H1 (cell line): ENCODE data around the gene CAMK2A. TPM values are rescaled to one million over a fixed set of nuclear protein-coding genes. Genes with fewer than 3 reads are reported as not detected.

Source experiments
- CTCF ChIA-PET: fragments of 300-600 bp; sonication (Branson Sonifier 250); formaldehyde crosslinking; loops from one replicate; lab custom pipeline; 2021; ENCODE audit not compliant: partially characterized antibody; lab: Charles Lee
- POLR2A ChIA-PET: fragments of 300-600 bp; sonication (Branson Sonifier 250); formaldehyde crosslinking; loops from one replicate; lab custom pipeline; 2021; ENCODE audit warnings: inconsistent platforms; ENCODE audit not compliant: partially characterized antibody; lab: Charles Lee
- DNase-seq, 2 experiments: peaks; one replicate each; pipeline versions ENCODE4 v3.0.0 to v3.0.0-alpha.2; 2010 to 2022; ENCODE audit warnings: low spot score in 2 of 2, low read depth in 1 of 2, mixed read lengths in 1 of 2
- FAIRE-seq: peaks from 2 replicates; lab custom pipeline; 2011; peaks lifted over from hg19 to GRCh38; lab: Jason Lieb, UNC
- H2AFZ ChIP-seq: 2 replicates; pipeline ENCODE4 v1.8.1; 2012; ENCODE audit warnings: low read length, inconsistent platforms
- H2AK5ac ChIP-seq: 2 replicates; pipeline ENCODE4 v1.6.1; 2013; ENCODE audit warnings: low read depth, low read length
- H2BK120ac ChIP-seq: replicated peaks from 2 replicates; pipeline ENCODE3; 2013; ENCODE audit warnings: low read depth, low read length, inconsistent platforms
- H2BK12ac ChIP-seq: 2 replicates; pipeline ENCODE4 v1.6.1; 2013; ENCODE audit warnings: low read depth, low read length
- H2BK15ac ChIP-seq: 2 replicates; pipeline ENCODE4 v1.6.1; 2013; ENCODE audit warnings: low read length
- H2BK20ac ChIP-seq: 2 replicates; pipeline ENCODE4 v1.6.1; 2013; ENCODE audit warnings: low read length
- H2BK5ac ChIP-seq: 2 replicates; pipeline ENCODE4 v1.6.1; 2013; ENCODE audit warnings: low read depth, low read length
- H3K14ac ChIP-seq: 2 replicates; pipeline ENCODE4 v1.6.1; 2013; ENCODE audit warnings: inconsistent platforms; ENCODE audit not compliant: insufficient read length
- H3K18ac ChIP-seq: 2 replicates; pipeline ENCODE4 v1.6.1; 2013; ENCODE audit warnings: low read length; ENCODE audit errors: extremely low read depth
- H3K23ac ChIP-seq: 2 replicates; pipeline ENCODE4 v1.6.1; 2013; ENCODE audit warnings: inconsistent platforms; ENCODE audit not compliant: insufficient read length
- H3K23me2 ChIP-seq: 2 replicates; pipeline ENCODE4 v1.6.1; 2013; ENCODE audit warnings: low read depth, low read length
- H3K27ac ChIP-seq: 2 replicates; pipeline ENCODE4 v1.6.1; 2011; ENCODE audit warnings: low read depth, low read length, inconsistent platforms
- H3K27me3 ChIP-seq, 4 experiments: replicated peaks in 1 of 4; 1 replicate in 1 of 4; 2 replicates in 3 of 4; pipeline versions ENCODE4 v1.6.1 to v1.8.1; 2011 to 2013; ENCODE audit warnings: low read length in 3 of 4, mild to moderate bottlenecking in 3 of 4, inconsistent platforms in 2 of 4, mixed read lengths in 2 of 4, moderate library complexity in 1 of 4; ENCODE audit not compliant: control insufficient read depth in 3 of 4, insufficient read depth in 3 of 4; ENCODE audit errors: extremely low read depth in 1 of 4
- H3K36me3 ChIP-seq, 4 experiments: 2 replicates each; pipeline versions ENCODE4 v1.6.1 to v1.8.1; 2011 to 2013; ENCODE audit warnings: mild to moderate bottlenecking in 4 of 4, low read length in 3 of 4, moderate library complexity in 2 of 4, control low read depth in 1 of 4, inconsistent platforms in 1 of 4; ENCODE audit not compliant: insufficient read depth in 4 of 4, control insufficient read depth in 2 of 4
- H3K4ac ChIP-seq: replicated peaks from 2 replicates; pipeline ENCODE3; 2013; ENCODE audit warnings: low read length, low read depth, mixed read lengths, inconsistent platforms; ENCODE audit not compliant: insufficient read length
- H3K4me1 ChIP-seq, 4 experiments: replicated peaks in 1 of 4; 1 replicate in 1 of 4; 2 replicates in 3 of 4; pipeline versions ENCODE4 v1.6.1 to v1.8.1; 2011 to 2013; ENCODE audit warnings: low read length in 3 of 4, inconsistent platforms in 2 of 4, mixed read lengths in 1 of 4; ENCODE audit not compliant: insufficient read depth in 4 of 4, control insufficient read depth in 3 of 4
- H3K4me2 ChIP-seq, 2 experiments: 2 replicates each; pipeline versions ENCODE4 v1.6.1 to v1.8.1; 2011 to 2013; ENCODE audit warnings: low read depth in 2 of 2, low read length in 2 of 2, control low read depth in 1 of 2, inconsistent platforms in 1 of 2, mild to moderate bottlenecking in 1 of 2; ENCODE audit not compliant: insufficient read depth in 1 of 2
- H3K4me3 ChIP-seq, 4 experiments: fragments of 200-600, 300-600 bp in 1 of 4; sonication (generic), shearing (Covaris generic), sonication (Bioruptor Twin) in 1 of 4; 2 replicates each; pipeline versions ENCODE4 v1.5.1 to v1.8.1; 2011 to 2016; ENCODE audit warnings: low read length in 4 of 4, low read depth in 3 of 4, control low read depth in 2 of 4, inconsistent platforms in 2 of 4, mild to moderate bottlenecking in 2 of 4, mixed read lengths in 1 of 4, moderate library complexity in 1 of 4; ENCODE audit not compliant: insufficient read depth in 2 of 4; ENCODE audit errors: extremely low read depth in 1 of 4
- H3K56ac ChIP-seq: replicated peaks from 2 replicates; pipeline ENCODE3; 2013; ENCODE audit warnings: low read depth, mild to moderate bottlenecking, mixed read lengths, low read length, inconsistent platforms; ENCODE audit not compliant: insufficient read length
- H3K79me1 ChIP-seq: 2 replicates; pipeline ENCODE4 v1.6.1; 2013; ENCODE audit warnings: low read depth, low read length, control low read depth
- H3K79me2 ChIP-seq, 2 experiments: 2 replicates each; pipeline versions ENCODE4 v1.6.1 to v1.8.1; 2012 to 2013; ENCODE audit warnings: low read length in 2 of 2, mild to moderate bottlenecking in 2 of 2, inconsistent platforms in 1 of 2; ENCODE audit not compliant: insufficient read depth in 2 of 2, control insufficient read depth in 1 of 2
- H3K9ac ChIP-seq, 4 experiments: replicated peaks in 1 of 4; 1 replicate in 1 of 4; 2 replicates in 3 of 4; pipeline versions ENCODE4 v1.6.1 to v1.8.1; 2011 to 2013; ENCODE audit warnings: low read depth in 3 of 4, low read length in 3 of 4, control low read depth in 2 of 4, mild to moderate bottlenecking in 2 of 4, moderate library complexity in 2 of 4, inconsistent platforms in 1 of 4; ENCODE audit errors: extremely low read depth in 1 of 4
- H3K9me3 ChIP-seq, 2 experiments: 2 replicates each; pipeline versions ENCODE4 v1.6.1 to v1.8.1; 2012 to 2013; ENCODE audit warnings: mild to moderate bottlenecking in 2 of 2, moderate library complexity in 2 of 2, control low read depth in 1 of 2, inconsistent platforms in 1 of 2, low read depth in 1 of 2, low read length in 1 of 2, mixed read lengths in 1 of 2; ENCODE audit not compliant: insufficient read depth in 2 of 2
- H4K20me1 ChIP-seq, 2 experiments: replicated peaks in 1 of 2; 2 replicates each; pipeline versions ENCODE3 to v1.8.1; 2011 to 2013; ENCODE audit warnings: inconsistent platforms in 2 of 2, low read length in 2 of 2, mild to moderate bottlenecking in 1 of 2; ENCODE audit not compliant: insufficient read depth in 2 of 2, control insufficient read depth in 1 of 2
- H4K5ac ChIP-seq: 2 replicates; pipeline ENCODE4 v1.6.1; 2013; ENCODE audit warnings: low read length, low read depth, mixed read lengths, inconsistent platforms; ENCODE audit not compliant: insufficient read length
- H4K8ac ChIP-seq: 2 replicates; pipeline ENCODE4 v1.8.0; 2013; ENCODE audit warnings: mild to moderate bottlenecking, moderate library complexity, low read length, inconsistent platforms; ENCODE audit not compliant: insufficient read depth; ENCODE audit errors: extremely low read depth
- H4K91ac ChIP-seq: replicated peaks from 2 replicates; pipeline ENCODE3; 2013; ENCODE audit warnings: low read length, mixed read lengths, inconsistent platforms; ENCODE audit not compliant: insufficient read length
- BRCA1 ChIP-seq: IDR thresholded peaks from 2 replicates; pipeline ENCODE4 v1.6.1; 2012; ENCODE audit warnings: low read depth, low read length, improper control_type of control experiment
- CHD1 ChIP-seq: IDR thresholded peaks from 2 replicates; pipeline ENCODE4 v1.6.1; 2012; ENCODE audit warnings: low read depth, low read length, improper control_type of control experiment
- HDAC2 ChIP-seq, 2 experiments: fragments of 300-600 bp in 1 of 2; sonication (generic) in 1 of 2; IDR thresholded peaks; 2 replicates each; pipeline ENCODE4 v1.6.1; 2011 to 2012; ENCODE audit warnings: low read depth in 2 of 2, low read length in 2 of 2, mild to moderate bottlenecking in 2 of 2, moderate library complexity in 2 of 2, borderline replicate concordance in 1 of 2, inconsistent platforms in 1 of 2
- RAD21 ChIP-seq, 2 experiments: IDR thresholded peaks in 1 of 2; conservative IDR thresholded peaks in 1 of 2; 2 replicates each; pipeline ENCODE4 v1.6.1; 2011; ENCODE audit warnings: low read depth in 2 of 2, low read length in 2 of 2, improper control_type of control experiment in 1 of 2, inconsistent platforms in 1 of 2, mild to moderate bottlenecking in 1 of 2, moderate library complexity in 1 of 2
- RBBP5 ChIP-seq: IDR thresholded peaks from 2 replicates; pipeline ENCODE4 v1.7.1; 2012; ENCODE audit warnings: low read depth, mild to moderate bottlenecking, inconsistent platforms, low read length, moderate library complexity, borderline replicate concordance
- SIN3A ChIP-seq, 2 experiments: IDR thresholded peaks in 1 of 2; conservative IDR thresholded peaks in 1 of 2; 2 replicates each; pipeline ENCODE4 v1.6.1; 2011 to 2012; ENCODE audit warnings: low read length in 2 of 2, improper control_type of control experiment in 1 of 2, low read depth in 1 of 2, mild to moderate bottlenecking in 1 of 2
- TAF1 ChIP-seq: IDR thresholded peaks from 2 replicates; pipeline ENCODE4 v1.6.1; 2011; ENCODE audit warnings: mild to moderate bottlenecking, low read depth, low read length
- TBP ChIP-seq: IDR thresholded peaks from 2 replicates; pipeline ENCODE4 v1.6.1; 2011; ENCODE audit warnings: low read depth, low read length, improper control_type of control experiment
- TEAD4 ChIP-seq: IDR thresholded peaks from 2 replicates; pipeline ENCODE4 v1.6.1; 2012; ENCODE audit warnings: low read depth, low read length, inconsistent platforms, mixed read lengths
- WGBS, 2 experiments: shearing (Covaris generic) in 1 of 2; methylation state at CpG; one replicate each; pipeline versions ENCODE4 v1.1.6 to v1.1.7; 2013 to 2015; ENCODE audit warnings: low lambda C conversion rate in 2 of 2, mixed read lengths in 2 of 2, inconsistent platforms in 1 of 2, low coverage in 1 of 2, missing lambda C conversion rate in 1 of 2; ENCODE audit not compliant: insufficient replicate concordance in 2 of 2, insufficient coverage in 1 of 2, insufficient read length in 1 of 2; ENCODE audit errors: extremely low coverage in 1 of 2, missing lambda C conversion rate in 1 of 2; 5-methylcytosine and 5-hydroxymethylcytosine counted together
- polyA plus RNA-seq, 7 experiments: library from polyadenylated mRNA; depleted of rRNA in 3 of 7; stranded (reverse) in 5 of 7; unstranded in 2 of 7; fragments of >200 nt in 5 of 7; fragments of 200-250 nt in 2 of 7; gene quantifications; 1 replicate in 5 of 7; 2 replicates in 1 of 7; 4 replicates in 1 of 7; pipeline versions ENCODE4 v1.2.1 to v1.2.3, GENCODE V29; 2011 to 2013; ENCODE audit warnings: missing spikeins in 2 of 7, mixed read lengths in 2 of 7
- total RNA-seq: library from RNA; stranded (reverse); fragmentation: NEBNext Ultra II Directional; extraction: Animal tissue kit (Norgen Biotek cat#: 25700); gene quantifications from 2 replicates; pipeline ENCODE4 v1.2.1, GENCODE V29; 2021
- TF ChIP-seq, protein P1 (sequence below): IDR thresholded peaks from 2 replicates; pipeline ENCODE4 v1.6.1; 2012; ENCODE audit warnings: inconsistent platforms
- TF ChIP-seq, protein P2 (sequence below): IDR thresholded peaks from 2 replicates; pipeline ENCODE4 v1.6.1; 2011; ENCODE audit warnings: low read depth, mild to moderate bottlenecking, low read length; ENCODE audit not compliant: insufficient read depth

Gene CAMK2A
- total and polyA plus RNA-seq, 2 of the 8 experiments (the other 6 are each of a cell fraction or from before 2014, with no cell fraction given), result 0.20 to 0.28 TPM

DNA sequence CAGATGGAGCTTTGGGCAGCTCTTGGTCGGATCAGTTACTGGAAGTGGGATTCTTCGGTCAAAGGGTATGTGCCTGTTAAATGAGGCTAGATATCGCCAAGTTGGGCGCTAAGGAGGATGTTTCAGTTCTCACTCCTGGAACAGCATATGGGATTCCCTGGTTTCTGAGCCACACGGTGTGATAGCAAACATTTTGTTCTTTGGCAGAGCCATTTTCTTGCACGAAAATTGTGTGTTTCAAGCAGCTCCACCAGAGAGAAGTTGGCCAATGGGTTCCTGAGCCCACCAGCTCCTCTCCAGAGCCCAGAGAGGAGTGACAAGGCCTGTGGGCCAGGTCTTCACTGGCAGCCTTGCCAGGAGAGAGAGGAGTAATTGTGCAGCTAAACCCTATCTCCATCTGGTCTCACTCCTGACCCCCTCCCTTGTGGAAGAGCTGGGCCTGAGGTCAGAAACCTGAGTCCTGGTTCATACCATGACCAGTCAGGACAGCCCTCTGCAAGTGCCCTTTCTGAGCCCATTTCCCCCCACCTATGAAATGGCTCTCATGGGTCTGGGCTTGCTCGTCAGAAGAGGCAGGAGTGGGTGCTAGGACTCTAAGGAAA lies 110.5 kb downstream of the CAMK2A start:
- Histone ChIP-seq H2BK12ac (no peak overlapping the region), H3K9ac (no peak overlapping the region), H3K36me3 (no peaks in the 10 kb centered on the region), H3K9me3 (no peaks in the 10 kb centered on the region), H2BK120ac (no peak overlapping the region), H4K91ac (no peak overlapping the region), H2BK5ac (no peak overlapping the region), H3K4me3 (no peak overlapping the region), H3K27me3 (peaks cover 0 to 7% (median 4%) of the 10 kb centered on the region in 4 experiments; a peak in 3 of 7 replicates), H4K20me1 (no peaks in the 10 kb centered on the region), H3K79me2 (no peaks in the 10 kb centered on the region), H2BK20ac (no peak overlapping the region), H3K23me2 (no peaks in the 10 kb centered on the region), H3K18ac (no peak overlapping the region), H3K4me2 (no peak overlapping the region), H2AK5ac (no peak overlapping the region), H3K27ac (no peak overlapping the region), H3K56ac (no peak overlapping the region), H3K79me1 (no peaks in the 10 kb centered on the region; the same call in 1 of the 2 replicates), H4K8ac (no peak overlapping the region), H3K4ac (no peak overlapping the region), H3K4me1 (no peaks in the 10 kb centered on the region; a peak in 1 of 7 replicates), H3K14ac (no peak overlapping the region), H3K23ac (no peak overlapping the region), H2BK15ac (no peak overlapping the region), H4K5ac (no peak overlapping the region), H2AFZ (no peak overlapping the region)
- POLR2A ChIA-PET, result interaction anchor here (1.1 kb wide), 1 partner anchor 31 kb away, joined by 3 read pairs; no protein-coding TSS in a partner anchor
- no peak for DNase-seq
- CTCF ChIA-PET, result interaction anchor here (0.7 to 17.8 kb wide), 9 partner anchors 10 to 96 kb away, joined by 3 to 406 read pairs (median 6); partner anchors contain the start of genes CDX1 and SLC6A7
- 86% methylated on average over 7 of the region's 7 CpGs; no CpG with 5 or more reads in 1 of the 2 experiments for WGBS, 2 experiments
- no peak for FAIRE-seq
- no peak for TF ChIP-seq RBBP5
- TF ChIP-seq, protein P1, sequence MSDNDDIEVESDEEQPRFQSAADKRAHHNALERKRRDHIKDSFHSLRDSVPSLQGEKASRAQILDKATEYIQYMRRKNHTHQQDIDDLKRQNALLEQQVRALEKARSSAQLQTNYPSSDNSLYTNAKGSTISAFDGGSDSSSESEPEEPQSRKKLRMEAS, result no peak
- no peak for TF ChIP-seq RAD21 (IDR thresholded peaks at IDR 0.05 in 1 of 2, conservative IDR thresholded peaks at IDR 0.05 in 1 of 2; ENCODE audit: low read depth in 2 of 2, low read length in 2 of 2)
- TF ChIP-seq SIN3A (conservative IDR thresholded peaks at IDR 0.05 in 1 of 2, IDR thresholded peaks at IDR 0.05 in 1 of 2; ENCODE audit: low read depth in 1 of 2, low read length in 2 of 2), result no peak
- TF ChIP-seq CHD1, result no peak
- no peak for TF ChIP-seq BRCA1
- TF ChIP-seq, protein P2, sequence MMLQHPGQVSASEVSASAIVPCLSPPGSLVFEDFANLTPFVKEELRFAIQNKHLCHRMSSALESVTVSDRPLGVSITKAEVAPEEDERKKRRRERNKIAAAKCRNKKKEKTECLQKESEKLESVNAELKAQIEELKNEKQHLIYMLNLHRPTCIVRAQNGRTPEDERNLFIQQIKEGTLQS, result no peak
- TF ChIP-seq TAF1, result no peak
- no peak for TF ChIP-seq HDAC2 (IDR thresholded peaks at IDR 0.05; ENCODE audit: borderline replicate concordance in 1 of 2, low read depth in 2 of 2, low read length in 2 of 2)
- no peak for TF ChIP-seq TEAD4
- no peak for TF ChIP-seq TBP
